ENCODE data around the gene C9orf72.
"Not testable (repeated sequence)": the region's sequence is repeated elsewhere in the genome, so short reads cannot be mapped to it uniquely, and the experiment has no call there.

Gene C9orf72

DNA sequence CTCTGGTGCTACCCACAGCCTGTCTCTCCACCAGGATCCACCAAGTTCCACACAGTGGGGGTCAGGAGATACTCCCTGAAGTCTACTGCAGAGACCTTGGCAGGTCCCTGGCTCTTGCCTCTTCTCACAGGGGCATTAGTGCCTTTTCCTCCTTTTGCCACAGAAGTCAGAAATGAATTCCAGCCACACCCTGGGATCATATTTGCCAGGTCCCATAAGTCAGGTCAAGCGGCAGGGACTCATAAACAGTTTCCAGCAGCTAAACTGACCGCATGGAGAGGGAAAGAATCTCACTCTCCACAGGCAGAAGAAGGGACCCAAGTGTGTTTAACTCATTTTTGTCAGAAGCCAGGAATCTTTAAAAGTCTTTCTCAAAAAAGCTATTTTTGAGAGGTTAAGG, 62.5 kb downstream of the C9orf72 start:
- DNase-seq, result no peak

DNA sequence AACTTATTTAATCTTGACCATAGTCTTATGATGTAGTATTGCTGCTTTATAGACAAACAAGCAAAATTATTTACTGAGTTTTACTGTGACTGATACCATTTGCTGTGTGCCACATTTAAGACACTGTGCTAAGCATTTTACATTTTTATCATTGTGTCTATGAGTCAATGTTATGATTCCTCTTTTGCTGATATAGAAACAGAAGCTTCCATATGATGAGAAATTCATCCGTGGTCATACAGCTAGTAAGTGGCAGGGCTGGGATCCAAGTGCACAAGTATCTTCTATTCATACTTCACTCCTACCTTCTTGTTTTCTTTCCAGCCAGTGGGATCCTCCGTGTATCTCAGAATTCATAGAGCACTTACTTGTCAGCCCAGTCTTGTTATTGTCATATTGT, 66.3 kb downstream of the C9orf72 start:
- DNase-seq, result no peak

- no peak for DNase-seq
Measured at GRCh38 chr9:27505744-27506161, 67.5 kb downstream of the C9orf72 start.

DNA sequence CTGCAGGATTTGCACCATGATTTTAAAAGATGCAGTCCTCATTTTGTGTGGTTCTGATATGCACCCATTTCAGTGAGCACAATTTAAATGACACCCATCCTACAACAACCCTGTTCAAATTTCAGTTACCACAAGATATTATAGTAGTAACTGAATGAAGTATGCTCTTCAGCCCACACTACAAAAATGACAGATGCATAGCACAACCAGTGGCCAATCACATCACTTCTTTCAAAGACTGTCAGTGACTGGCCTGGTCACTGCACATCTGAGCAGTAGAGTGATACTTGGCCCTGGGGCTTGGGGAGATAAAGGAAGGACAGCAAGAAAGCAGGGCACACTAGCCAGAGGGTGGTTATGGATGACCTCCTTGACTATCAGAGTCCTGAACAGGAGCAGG, 69.0 kb downstream of the C9orf72 start:
- no peak for DNase-seq

DNA sequence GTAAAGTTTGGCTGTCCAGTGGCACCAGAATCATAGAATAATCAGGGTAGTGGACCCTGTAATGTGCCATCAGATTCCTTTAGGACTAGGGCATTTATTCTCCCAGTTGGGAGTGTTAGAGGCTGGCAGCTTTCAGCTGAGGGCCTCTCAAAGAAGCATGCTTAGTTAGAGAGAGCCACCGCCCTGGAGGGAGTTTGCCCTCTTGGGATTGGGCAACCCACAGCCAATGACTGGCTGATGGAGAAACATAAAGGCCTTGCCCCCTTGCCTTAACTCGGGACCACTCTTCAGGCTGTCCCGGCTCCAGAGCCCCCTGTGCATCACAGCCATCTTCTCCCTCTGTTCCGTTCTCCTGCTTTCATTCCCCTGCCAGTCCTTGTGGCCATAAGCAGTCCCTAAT, 69.7 kb downstream of the C9orf72 start:
- no peak for DNase-seq

DNA sequence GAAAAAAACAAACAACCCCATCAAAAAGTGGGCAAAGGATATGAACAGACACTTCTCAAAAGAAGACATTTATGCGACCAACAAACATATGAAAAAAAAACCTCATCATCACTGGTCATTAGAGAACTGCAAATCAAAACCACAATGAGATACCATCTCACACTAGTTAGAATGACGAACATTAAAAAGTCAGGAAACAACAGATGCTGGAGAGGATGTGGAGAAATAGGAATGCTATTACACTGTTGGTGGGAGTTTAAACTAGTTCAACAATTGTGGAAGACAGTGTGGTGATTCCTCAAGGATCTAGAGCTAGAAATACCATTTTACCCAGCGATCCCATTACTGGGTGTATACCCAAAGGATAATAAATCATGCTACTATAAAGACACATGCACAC, 72.4 kb downstream of the C9orf72 start:
- DNase-seq, result not testable (repeated sequence)

DNA sequence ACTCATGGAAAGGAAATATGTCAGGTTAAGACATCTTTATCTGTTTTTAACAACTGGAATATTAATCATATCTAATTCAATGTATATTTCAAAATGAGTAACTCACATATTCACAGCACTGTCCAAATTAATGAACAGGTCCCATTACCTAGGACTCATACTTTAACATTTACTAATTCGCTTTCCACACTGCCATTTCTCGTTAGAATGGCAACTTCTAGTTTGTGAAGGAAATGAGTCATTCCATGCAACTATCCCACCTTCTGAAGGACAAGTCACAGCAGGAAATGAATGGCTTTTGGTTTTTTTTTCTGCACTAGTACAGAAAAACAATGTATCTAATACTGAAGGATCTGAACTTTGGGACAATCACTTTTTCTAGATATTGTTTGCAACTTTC, 73.8 kb downstream of the C9orf72 start:
- peak; percentile 6 for DNase-seq

- no peak for DNase-seq
Measured at GRCh38 chr9:27497883-27498417, 75.3 kb downstream of the C9orf72 start.
